HCT116 (cell line): ENCODE results near the gene TDRD12. TPM values are rescaled to one million over a fixed set of nuclear protein-coding genes. Genes with fewer than 3 reads are reported as not detected.

Experiments used
- ATAC-seq: fragments of 200-7000 bp; cut with Tn5 transposase; 2 replicates; pipeline ENCODE4 v1.9.1; 2020; ENCODE audit warnings: mild to moderate bottlenecking, moderate library complexity
- BruUV-seq: library from RNA; stranded (reverse); fragments of 400-500 nt; replicated peaks from 2 replicates; lab custom pipeline; 2021; lab: Mats Ljungman, UMichigan
- CTCF ChIA-PET: fragments of 300-600 bp; sonication (Branson Sonifier 250); formaldehyde crosslinking; loops from one replicate; lab custom pipeline; 2021; ENCODE audit warnings: antibody characterized with exemption; lab: Charles Lee
- POLR2A ChIA-PET: fragments of 300-600, 350-600 bp; sonication (Branson Sonifier 250); formaldehyde crosslinking; loops from one replicate; lab custom pipeline; 2021; ENCODE audit warnings: antibody characterized with exemption; lab: Charles Lee
- RAD21 ChIA-PET, 2 experiments: fragments of 300-600 bp; sonication (Branson Sonifier 250); formaldehyde crosslinking; loops; one replicate each; lab custom pipeline; 2023; ENCODE audit warnings: low total read pairs in 2 of 2; ENCODE audit not compliant: uncharacterized antibody in 2 of 2, unreplicated experiment in 2 of 2, low non-redundant PET in 1 of 2; lab: Charles Lee
- DNase-seq: peaks from one replicate; pipeline ENCODE4 v3.0.0-alpha.2; 2010; ENCODE audit warnings: low read depth, low spot score
- H2AFZ ChIP-seq: fragments of 200-600 bp; shearing (Covaris generic), sonication (generic); 2 replicates; pipeline ENCODE4 v1.6.1; 2017; ENCODE audit warnings: low read depth, mixed run types, mixed read lengths, antibody characterized with exemption, low read length; ENCODE audit not compliant: poor library complexity, severe bottlenecking
- H3K27ac ChIP-seq: 2 replicates; pipeline ENCODE4 v1.5.1; 2012; ENCODE audit warnings: low read depth, low read length
- H3K27me3 ChIP-seq: fragments of 200-600 bp; sonication (generic); 2 replicates; pipeline ENCODE4 v1.6.1; 2016; ENCODE audit warnings: mixed run types, low read length, mixed read lengths; ENCODE audit not compliant: insufficient read depth
- H3K36me3 ChIP-seq, 2 experiments: fragments of 200-500 bp in 1 of 2; fragments of 200-600 bp in 1 of 2; sonication (Bioruptor generic) in 1 of 2; sonication (generic) in 1 of 2; 2 replicates each; pipeline versions ENCODE4 v1.5.1 to v1.6.1; 2014 to 2016; ENCODE audit warnings: low read length in 2 of 2, inconsistent platforms in 1 of 2, mixed read lengths in 1 of 2, mixed run types in 1 of 2; ENCODE audit not compliant: insufficient read depth in 2 of 2, control insufficient read depth in 1 of 2
- H3K4me1 ChIP-seq, 2 experiments: fragments of 200-600 bp in 1 of 2; sonication (generic) in 1 of 2; 2 replicates each; pipeline versions ENCODE4 v1.5.1 to v1.6.1; 2012 to 2017; ENCODE audit warnings: low read length in 2 of 2, inconsistent platforms in 1 of 2, mild to moderate bottlenecking in 1 of 2, mixed read lengths in 1 of 2, mixed run types in 1 of 2, moderate library complexity in 1 of 2; ENCODE audit not compliant: insufficient read depth in 2 of 2, control insufficient read depth in 1 of 2
- H3K4me2 ChIP-seq: fragments of 200-600 bp; sonication (generic); 2 replicates; pipeline ENCODE4 v1.6.1; 2017; ENCODE audit warnings: mixed run types, low read length, mixed read lengths
- H3K4me3 ChIP-seq, 2 experiments: fragments of 200-600 bp in 1 of 2; sonication (generic) in 1 of 2; replicated peaks in 1 of 2; 2 replicates each; pipeline ENCODE4 v1.5.1; 2011 to 2016; ENCODE audit warnings: low read length in 2 of 2, control low read depth in 1 of 2, low read depth in 1 of 2, mild to moderate bottlenecking in 1 of 2, mixed read lengths in 1 of 2, mixed run types in 1 of 2
- H3K79me2 ChIP-seq: fragments of 200-600 bp; sonication (generic); 2 replicates; pipeline ENCODE4 v1.6.1; 2017; ENCODE audit warnings: mild to moderate bottlenecking, mixed run types, low read length, moderate library complexity, mixed read lengths; ENCODE audit not compliant: insufficient read depth
- H3K9ac ChIP-seq: fragments of 200-600 bp; sonication (generic); 2 replicates; pipeline ENCODE4 v1.6.1; 2016; ENCODE audit warnings: low read length, mixed read lengths
- H3K9me2 ChIP-seq: fragments of 200-600 bp; sonication (generic), shearing (Covaris generic); 2 replicates; pipeline ENCODE4 v1.6.1; 2017; ENCODE audit warnings: mixed run types, mild to moderate bottlenecking, moderate library complexity; ENCODE audit not compliant: insufficient read depth
- H3K9me3 ChIP-seq, 2 experiments: fragments of 200-500 bp in 1 of 2; fragments of 200-600 bp in 1 of 2; sonication (Bioruptor generic) in 1 of 2; sonication (generic) in 1 of 2; 2 replicates each; pipeline ENCODE4 v1.6.1; 2014 to 2017; ENCODE audit warnings: low read length in 2 of 2, mixed read lengths in 2 of 2, inconsistent platforms in 1 of 2, low read depth in 1 of 2, mild to moderate bottlenecking in 1 of 2, mixed run types in 1 of 2, moderate library complexity in 1 of 2; ENCODE audit not compliant: control insufficient read depth in 1 of 2, insufficient read depth in 1 of 2
- H4K20me1 ChIP-seq: fragments of 200-600 bp; sonication (generic), shearing (Covaris generic); 2 replicates; pipeline ENCODE4 v1.6.1; 2017; ENCODE audit warnings: mixed run types, mild to moderate bottlenecking, moderate library complexity; ENCODE audit not compliant: insufficient read depth
- CBX3 ChIP-seq: IDR thresholded peaks from 2 replicates; pipeline ENCODE4 v1.6.1; 2012; ENCODE audit warnings: low read depth
- EGR1 ChIP-seq: IDR thresholded peaks from 2 replicates; pipeline ENCODE4 v1.6.1; 2012; ENCODE audit warnings: low read depth
- ELF1 ChIP-seq: IDR thresholded peaks from 2 replicates; pipeline ENCODE4 v1.6.1; 2012; ENCODE audit warnings: low read depth, borderline replicate concordance
- EZH2 ChIP-seq: fragments of 200-600 bp; sonication (generic); IDR thresholded peaks from 2 replicates; pipeline ENCODE4 v1.6.1; 2017; ENCODE audit warnings: antibody characterized with exemption, mixed run types
- POLR2A ChIP-seq: IDR thresholded peaks from 2 replicates; pipeline ENCODE4 v1.7.0; 2011; ENCODE audit warnings: borderline replicate concordance; ENCODE audit not compliant: insufficient read depth, insufficient read length; ENCODE audit errors: extremely low read depth
- POLR2AphosphoS5 ChIP-seq: IDR thresholded peaks from 2 replicates; pipeline ENCODE4 v1.6.1; 2011; ENCODE audit warnings: mild to moderate bottlenecking, low read depth, low read length, moderate library complexity
- RAD21 ChIP-seq: IDR thresholded peaks from 2 replicates; pipeline ENCODE4 v1.6.1; 2012; ENCODE audit warnings: low read depth, mild to moderate bottlenecking
- SP1 ChIP-seq: IDR thresholded peaks from 2 replicates; pipeline ENCODE4 v1.6.1; 2012; ENCODE audit warnings: low read depth
- SRF ChIP-seq: IDR thresholded peaks from 2 replicates; pipeline ENCODE4 v1.6.1; 2012; ENCODE audit warnings: low read depth
- TCF7L2 ChIP-seq: IDR thresholded peaks from 2 replicates; pipeline ENCODE4 v1.7.0; 2011; ENCODE audit warnings: borderline replicate concordance, inconsistent platforms; ENCODE audit not compliant: insufficient read depth, insufficient read length; ENCODE audit errors: extremely low read depth
- YY1 ChIP-seq: IDR thresholded peaks from 2 replicates; pipeline ENCODE4 v1.6.1; 2011; ENCODE audit warnings: low read length, low read depth, moderate library complexity, mild to moderate bottlenecking; ENCODE audit not compliant: insufficient replicate concordance; ENCODE audit errors: extremely low read depth
- ZFX ChIP-seq: fragments of 450-650 bp; IDR thresholded peaks from 2 replicates; pipeline ENCODE4 v1.6.1; 2017
- ZNF274 ChIP-seq: fragments of 200-500 bp; sonication (Bioruptor generic); IDR thresholded peaks from 2 replicates; pipeline ENCODE4 v1.6.1; 2014; ENCODE audit warnings: mild to moderate bottlenecking, low read depth, low read length, inconsistent platforms
- intact Hi-C: fragments of 100-400 bp; cut with micrococcal nuclease; formaldehyde crosslinking; loops from 2 replicates; pipeline ENCODE4 v1.10.0; 2022
- total RNA-seq: library from RNA; stranded (reverse); gene quantifications from one replicate; pipeline ENCODE4 v1.2.1, GENCODE V29; 2021; ENCODE audit not compliant: unreplicated experiment
- TF ChIP-seq, protein P1 (sequence below): IDR thresholded peaks from 2 replicates; pipeline ENCODE4 v1.6.1; 2012
- TF ChIP-seq, protein P2 (sequence below): IDR thresholded peaks from 2 replicates; pipeline ENCODE4 v1.6.1; 2011; ENCODE audit warnings: mild to moderate bottlenecking, low read length, moderate library complexity; ENCODE audit not compliant: insufficient replicate concordance; ENCODE audit errors: extremely low read depth
- TF ChIP-seq, protein P3 (sequence below), 3 experiments: fragments of 200-600 bp in 1 of 3; sonication (generic) in 1 of 3; IDR thresholded peaks in 2 of 3; conservative IDR thresholded peaks in 1 of 3; 2 replicates each; pipeline ENCODE4 v1.5.1; 2012 to 2017; ENCODE audit warnings: low read depth in 2 of 3, low read length in 2 of 3, antibody characterized with exemption in 1 of 3, borderline replicate concordance in 1 of 3, control low read depth in 1 of 3, mild to moderate bottlenecking in 1 of 3, mixed read lengths in 1 of 3, mixed run types in 1 of 3, moderate library complexity in 1 of 3; ENCODE audit not compliant: insufficient read depth in 1 of 3

Gene TDRD12
- total RNA-seq, 1 experiment from 2014 or later = 0.30 TPM

DNA sequence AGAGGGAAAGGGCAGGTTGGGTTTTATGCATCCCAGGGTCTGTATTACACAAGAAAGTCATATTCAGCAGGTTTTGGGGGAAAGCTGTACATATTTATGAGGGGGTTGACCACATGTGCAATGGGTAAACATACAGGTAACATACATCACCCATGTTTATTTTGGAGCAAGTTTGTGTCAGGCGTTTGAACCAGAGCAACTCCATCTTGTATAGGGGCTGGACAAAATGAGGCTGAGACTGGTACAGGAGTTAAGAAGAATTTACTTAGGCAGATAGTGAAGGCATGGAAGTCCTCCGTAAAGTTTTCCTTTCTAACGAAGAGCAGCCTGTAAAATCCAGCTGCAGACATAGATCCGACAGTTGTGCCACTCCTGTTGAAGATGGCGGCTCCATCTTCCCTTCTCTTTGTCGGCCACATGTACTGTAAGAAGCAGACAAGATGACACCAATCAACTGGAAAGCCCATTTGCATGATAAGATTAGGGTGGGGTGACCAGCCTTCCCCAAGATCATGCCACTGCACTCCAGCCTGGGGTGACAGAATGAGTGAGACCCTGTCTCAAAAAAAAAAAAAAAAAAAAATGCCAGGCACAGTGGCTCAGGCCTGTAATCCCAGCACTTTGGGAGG, 32.6 kb upstream of the TDRD12 start:
- Histone ChIP-seq H3K79me2 (peaks cover under 1% of the 10 kb centered on the region; the same call in 1 of the 2 replicates), H3K27me3 (no peaks in the 10 kb centered on the region), H3K4me1 (peaks cover 16% of the 10 kb centered on the region in 2 experiments), H3K4me2 (no peak overlapping the region), H3K36me3 (no peaks in the 10 kb centered on the region), H3K9ac (no peak overlapping the region), H3K9me3 (no peaks in the 10 kb centered on the region), H2AFZ (no peak overlapping the region), H3K4me3 (no peak overlapping the region), H3K9me2 (no peaks in the 10 kb centered on the region), H4K20me1 (no peaks in the 10 kb centered on the region), H3K27ac (no peak overlapping the region)
- TF ChIP-seq POLR2AphosphoS5 (no peak), ZNF274 (no peak), EZH2 (no peak), ZFX (no peak), POLR2A (no peak), SRF (no peak), CBX3 (no peak)
- ChIA-PET RAD21 (no interaction called here), CTCF (no interaction called here), POLR2A (interaction anchor here (0.7 kb wide), 1 partner anchor 355 kb away, joined by 3 read pairs; no protein-coding TSS in a partner anchor)
- intact Hi-C loops = no loop called here
- BruUV-seq = no TSS peak
- ATAC-seq = no peak
- DNase-seq = no peak

DNA sequence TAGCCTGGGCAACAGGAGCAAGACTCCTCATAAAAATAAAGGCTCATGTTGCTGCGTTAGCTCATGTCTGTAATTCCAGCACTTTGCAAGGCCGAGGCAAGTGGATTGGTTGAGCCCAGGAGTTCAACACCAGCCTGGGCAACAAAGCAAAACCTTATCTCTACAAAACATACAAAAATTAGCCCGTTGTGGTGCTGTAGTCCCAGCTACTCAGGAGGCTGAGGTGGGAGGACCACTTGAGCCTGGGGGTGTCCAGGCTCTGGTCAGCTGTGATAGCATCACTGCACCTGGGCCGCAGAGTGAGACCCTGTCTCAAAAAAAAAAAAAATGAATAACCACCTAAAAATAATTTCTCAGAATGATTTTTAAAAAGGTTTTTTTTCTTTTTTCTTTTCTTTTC, 31.9 kb upstream of the TDRD12 start:
- intact Hi-C loops = no loop called here
- Histone ChIP-seq H3K4me2 (no peak overlapping the region), H3K36me3 (no peaks in the 10 kb centered on the region), H3K9ac (no peak overlapping the region), H3K9me3 (no peaks in the 10 kb centered on the region), H3K9me2 (no peaks in the 10 kb centered on the region), H4K20me1 (no peaks in the 10 kb centered on the region), H3K4me3 (no peak overlapping the region), H3K79me2 (peaks cover 8% of the 10 kb centered on the region), H2AFZ (no peak overlapping the region), H3K27me3 (no peaks in the 10 kb centered on the region), H3K4me1 (peaks cover 12 to 23% of the 10 kb centered on the region in 2 experiments), H3K27ac (no peak overlapping the region)
- RAD21 ChIA-PET = no interaction called here
- BruUV-seq = no TSS peak
- CTCF ChIA-PET = no interaction called here
- ATAC-seq (no peak), DNase-seq (no peak)
- POLR2A ChIA-PET = interaction anchor here (0.7 kb wide), 1 partner anchor 354 kb away, joined by 3 read pairs; no protein-coding TSS in a partner anchor
- TF ChIP-seq, protein P1, sequence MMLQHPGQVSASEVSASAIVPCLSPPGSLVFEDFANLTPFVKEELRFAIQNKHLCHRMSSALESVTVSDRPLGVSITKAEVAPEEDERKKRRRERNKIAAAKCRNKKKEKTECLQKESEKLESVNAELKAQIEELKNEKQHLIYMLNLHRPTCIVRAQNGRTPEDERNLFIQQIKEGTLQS = no peak
- no peak for TF ChIP-seq CBX3
- TF ChIP-seq, protein P2, sequence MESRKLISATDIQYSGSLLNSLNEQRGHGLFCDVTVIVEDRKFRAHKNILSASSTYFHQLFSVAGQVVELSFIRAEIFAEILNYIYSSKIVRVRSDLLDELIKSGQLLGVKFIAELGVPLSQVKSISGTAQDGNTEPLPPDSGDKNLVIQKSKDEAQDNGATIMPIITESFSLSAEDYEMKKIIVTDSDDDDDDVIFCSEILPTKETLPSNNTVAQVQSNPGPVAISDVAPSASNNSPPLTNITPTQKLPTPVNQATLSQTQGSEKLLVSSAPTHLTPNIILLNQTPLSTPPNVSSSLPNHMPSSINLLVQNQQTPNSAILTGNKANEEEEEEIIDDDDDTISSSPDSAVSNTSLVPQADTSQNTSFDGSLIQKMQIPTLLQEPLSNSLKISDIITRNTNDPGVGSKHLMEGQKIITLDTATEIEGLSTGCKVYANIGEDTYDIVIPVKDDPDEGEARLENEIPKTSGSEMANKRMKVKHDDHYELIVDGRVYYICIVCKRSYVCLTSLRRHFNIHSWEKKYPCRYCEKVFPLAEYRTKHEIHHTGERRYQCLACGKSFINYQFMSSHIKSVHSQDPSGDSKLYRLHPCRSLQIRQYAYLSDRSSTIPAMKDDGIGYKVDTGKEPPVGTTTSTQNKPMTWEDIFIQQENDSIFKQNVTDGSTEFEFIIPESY = no peak
- no peak for TF ChIP-seq EGR1
- TF ChIP-seq SP1 = no peak
- no peak for TF ChIP-seq POLR2AphosphoS5
- TF ChIP-seq YY1 = no peak
- TF ChIP-seq, protein P3, sequence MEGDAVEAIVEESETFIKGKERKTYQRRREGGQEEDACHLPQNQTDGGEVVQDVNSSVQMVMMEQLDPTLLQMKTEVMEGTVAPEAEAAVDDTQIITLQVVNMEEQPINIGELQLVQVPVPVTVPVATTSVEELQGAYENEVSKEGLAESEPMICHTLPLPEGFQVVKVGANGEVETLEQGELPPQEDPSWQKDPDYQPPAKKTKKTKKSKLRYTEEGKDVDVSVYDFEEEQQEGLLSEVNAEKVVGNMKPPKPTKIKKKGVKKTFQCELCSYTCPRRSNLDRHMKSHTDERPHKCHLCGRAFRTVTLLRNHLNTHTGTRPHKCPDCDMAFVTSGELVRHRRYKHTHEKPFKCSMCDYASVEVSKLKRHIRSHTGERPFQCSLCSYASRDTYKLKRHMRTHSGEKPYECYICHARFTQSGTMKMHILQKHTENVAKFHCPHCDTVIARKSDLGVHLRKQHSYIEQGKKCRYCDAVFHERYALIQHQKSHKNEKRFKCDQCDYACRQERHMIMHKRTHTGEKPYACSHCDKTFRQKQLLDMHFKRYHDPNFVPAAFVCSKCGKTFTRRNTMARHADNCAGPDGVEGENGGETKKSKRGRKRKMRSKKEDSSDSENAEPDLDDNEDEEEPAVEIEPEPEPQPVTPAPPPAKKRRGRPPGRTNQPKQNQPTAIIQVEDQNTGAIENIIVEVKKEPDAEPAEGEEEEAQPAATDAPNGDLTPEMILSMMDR (IDR thresholded peaks at IDR 0.05 in 2 of 3, conservative IDR thresholded peaks at IDR 0.05 in 1 of 3; ENCODE audit: borderline replicate concordance in 1 of 3, insufficient read depth in 1 of 3, low read depth in 2 of 3, low read length in 2 of 3) = no peak
- TF ChIP-seq RAD21 = no peak
- no peak for TF ChIP-seq POLR2A
- no peak for TF ChIP-seq SRF
- no peak for TF ChIP-seq TCF7L2
- TF ChIP-seq ELF1 = no peak
- TF ChIP-seq ZNF274 = no peak
